ENCODE data around the gene FLT4. TPM values are rescaled to one million over a fixed set of nuclear protein-coding genes. Genes with fewer than 3 reads are reported as not detected.

FLT4 gene
- polyA plus RNA-seq, 2 of the 4 experiments (the other 2 are of a cell fraction): 2.0 to 2.6 TPM

DNA sequence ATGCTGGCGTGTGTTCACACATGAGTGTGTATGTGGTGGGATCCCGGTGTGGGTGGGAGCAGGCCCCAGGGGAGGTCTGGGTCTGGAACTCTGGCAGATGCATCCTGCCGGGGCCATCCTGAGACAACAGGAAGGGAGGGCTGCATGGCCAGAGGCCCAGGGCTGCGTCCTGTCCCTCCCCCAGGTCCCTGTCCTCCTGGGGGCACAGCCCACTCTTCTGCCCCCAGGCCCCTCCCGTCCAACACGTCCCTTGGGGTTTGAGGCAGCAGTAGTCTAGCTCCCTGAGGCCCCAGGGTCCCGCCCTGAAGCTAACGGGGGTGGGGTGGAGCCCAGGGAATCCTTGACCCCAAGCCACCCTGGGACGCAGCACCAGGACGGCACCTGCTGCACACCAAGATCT is 16.6 kb downstream of the FLT4 start:
- ATAC-seq: no peak
- 81% methylated on average over 4 of the region's 10 CpGs for WGBS (ENCODE audit: missing lambda C conversion rate)
- POLR2A ChIA-PET: no interaction called here
- Histone ChIP-seq H3K27ac (no peak overlapping the region), H3K4me3 (no peak overlapping the region), H3K4me1 (no peaks in the 10 kb centered on the region), H3K9me3 (no peaks in the 10 kb centered on the region), H3K4me2 (no peak overlapping the region)
- TF ChIP-seq, protein P1, sequence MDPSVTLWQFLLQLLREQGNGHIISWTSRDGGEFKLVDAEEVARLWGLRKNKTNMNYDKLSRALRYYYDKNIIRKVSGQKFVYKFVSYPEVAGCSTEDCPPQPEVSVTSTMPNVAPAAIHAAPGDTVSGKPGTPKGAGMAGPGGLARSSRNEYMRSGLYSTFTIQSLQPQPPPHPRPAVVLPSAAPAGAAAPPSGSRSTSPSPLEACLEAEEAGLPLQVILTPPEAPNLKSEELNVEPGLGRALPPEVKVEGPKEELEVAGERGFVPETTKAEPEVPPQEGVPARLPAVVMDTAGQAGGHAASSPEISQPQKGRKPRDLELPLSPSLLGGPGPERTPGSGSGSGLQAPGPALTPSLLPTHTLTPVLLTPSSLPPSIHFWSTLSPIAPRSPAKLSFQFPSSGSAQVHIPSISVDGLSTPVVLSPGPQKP (IDR thresholded peaks at IDR 0.05; ENCODE audit: low read depth, low read length): no peak
- TF ChIP-seq HDAC2 (IDR thresholded peaks at IDR 0.05) (no peak), RCOR1 (IDR thresholded peaks at IDR 0.05; ENCODE audit: low read depth, low read length) (no peak), MYC (IDR thresholded peaks at IDR 0.05; ENCODE audit: borderline replicate concordance, low read length) (no peak), EHF (CRISPR knock-in tag; IDR thresholded peaks at IDR 0.05) (no peak), HOXA7 (CRISPR knock-in tag; IDR thresholded peaks at IDR 0.05) (no peak), FOSB (CRISPR knock-in tag; IDR thresholded peaks at IDR 0.05) (no peak), CHD4 (IDR thresholded peaks at IDR 0.05; ENCODE audit: borderline replicate concordance) (no peak)
- TF ChIP-seq, protein P2, sequence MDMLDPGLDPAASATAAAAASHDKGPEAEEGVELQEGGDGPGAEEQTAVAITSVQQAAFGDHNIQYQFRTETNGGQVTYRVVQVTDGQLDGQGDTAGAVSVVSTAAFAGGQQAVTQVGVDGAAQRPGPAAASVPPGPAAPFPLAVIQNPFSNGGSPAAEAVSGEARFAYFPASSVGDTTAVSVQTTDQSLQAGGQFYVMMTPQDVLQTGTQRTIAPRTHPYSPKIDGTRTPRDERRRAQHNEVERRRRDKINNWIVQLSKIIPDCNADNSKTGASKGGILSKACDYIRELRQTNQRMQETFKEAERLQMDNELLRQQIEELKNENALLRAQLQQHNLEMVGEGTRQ (IDR thresholded peaks at IDR 0.05): no peak
- no peak for FAIRE-seq
- no peak for DNase-seq (ENCODE audit: low read depth in 1 of 2, low spot score in 1 of 2)
- CTCF ChIA-PET: interaction anchor here (1.5 to 3.6 kb wide), 2 partner anchors 14 kb away, joined by 6 to 18 read pairs; no protein-coding TSS in a partner anchor

DNA sequence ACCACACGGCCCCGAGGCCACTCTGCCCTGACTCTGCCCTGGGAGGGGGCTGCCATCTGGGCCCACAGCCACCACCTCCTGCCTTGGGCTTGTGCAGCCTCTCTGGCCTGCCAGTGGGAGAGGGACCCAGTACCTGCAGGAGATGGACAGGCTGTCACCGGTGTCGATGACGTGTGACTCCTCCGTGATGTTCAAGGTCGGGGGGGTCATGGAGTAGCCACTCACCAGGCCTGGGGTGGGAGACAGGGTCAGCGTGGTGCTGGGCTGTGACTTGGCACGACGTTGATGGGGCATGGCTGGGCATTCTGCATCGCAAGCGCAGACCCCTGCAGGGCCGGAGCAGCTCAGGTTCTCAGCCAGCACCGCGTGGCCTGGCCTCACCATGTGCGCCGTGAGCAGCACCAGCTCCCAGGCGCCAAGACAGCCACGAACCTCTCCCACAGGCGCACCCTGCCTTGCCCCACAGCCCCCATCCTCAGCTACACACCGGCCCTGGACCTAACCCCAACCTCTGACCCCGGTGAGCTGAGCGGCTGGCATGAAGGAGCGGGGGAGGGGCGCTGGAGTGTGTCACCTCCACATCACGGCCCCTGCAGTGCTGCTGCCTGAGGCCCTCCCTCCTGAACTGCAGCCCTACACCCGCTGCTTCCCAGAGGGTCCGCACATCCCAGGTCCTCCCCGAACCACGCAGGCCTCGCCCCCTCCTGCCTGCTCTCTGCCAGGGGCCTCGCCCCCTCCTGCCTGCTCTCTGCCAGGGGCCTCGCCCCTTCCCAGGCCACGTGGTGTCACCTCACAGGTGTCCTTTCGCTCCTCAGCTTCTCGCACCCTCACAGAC is 17.6 kb downstream of the FLT4 start:
- FAIRE-seq: no peak
- no peak overlapping the region for H3K27ac ChIP-seq
- no peak overlapping the region for H3K4me3 ChIP-seq
- no peak overlapping the region for H3K4me2 ChIP-seq
- ChIA-PET CTCF (interaction anchor here (0.7 to 3.6 kb wide), 3 partner anchors 10 to 15 kb away, joined by 3 to 18 read pairs (median 6); no protein-coding TSS in a partner anchor), POLR2A (no interaction called here)
- no peak for ATAC-seq
- TF ChIP-seq KDM5A (IDR thresholded peaks at IDR 0.05) (no peak), JUN (IDR thresholded peaks at IDR 0.05) (no peak), KDM1A (IDR thresholded peaks at IDR 0.05; ENCODE audit: low read depth) (no peak), RFX5 (IDR thresholded peaks at IDR 0.05) (no peak), CBX2 (IDR thresholded peaks at IDR 0.05; ENCODE audit: borderline replicate concordance, low read depth) (no peak), ESRRA (IDR thresholded peaks at IDR 0.05; ENCODE audit: borderline replicate concordance, low read length) (no peak), SMC3 (IDR thresholded peaks at IDR 0.05) (no peak), HOXB5 (CRISPR knock-in tag; IDR thresholded peaks at IDR 0.05) (no peak), HDAC2 (IDR thresholded peaks at IDR 0.05) (no peak), NR3C1 (IDR thresholded peaks at IDR 0.05) (no peak), POLR2A (IDR thresholded peaks at IDR 0.05; ENCODE audit: low read length) (no peak), RAD21 (conservative IDR thresholded peaks at IDR 0.05 in 1 of 2, IDR thresholded peaks at IDR 0.05 in 1 of 2) (no peak)
- TF ChIP-seq, protein P3, sequence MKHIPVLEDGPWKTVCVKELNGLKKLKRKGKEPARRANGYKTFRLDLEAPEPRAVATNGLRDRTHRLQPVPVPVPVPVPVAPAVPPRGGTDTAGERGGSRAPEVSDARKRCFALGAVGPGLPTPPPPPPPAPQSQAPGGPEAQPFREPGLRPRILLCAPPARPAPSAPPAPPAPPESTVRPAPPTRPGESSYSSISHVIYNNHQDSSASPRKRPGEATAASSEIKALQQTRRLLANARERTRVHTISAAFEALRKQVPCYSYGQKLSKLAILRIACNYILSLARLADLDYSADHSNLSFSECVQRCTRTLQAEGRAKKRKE (CRISPR knock-in tag; IDR thresholded peaks at IDR 0.05; ENCODE audit: low read depth): no peak
- TF ChIP-seq, protein P4, sequence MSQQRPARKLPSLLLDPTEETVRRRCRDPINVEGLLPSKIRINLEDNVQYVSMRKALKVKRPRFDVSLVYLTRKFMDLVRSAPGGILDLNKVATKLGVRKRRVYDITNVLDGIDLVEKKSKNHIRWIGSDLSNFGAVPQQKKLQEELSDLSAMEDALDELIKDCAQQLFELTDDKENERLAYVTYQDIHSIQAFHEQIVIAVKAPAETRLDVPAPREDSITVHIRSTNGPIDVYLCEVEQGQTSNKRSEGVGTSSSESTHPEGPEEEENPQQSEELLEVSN (IDR thresholded peaks at IDR 0.05; ENCODE audit: borderline replicate concordance, low read depth): no peak
- H3K4me1 ChIP-seq: no peaks in the 10 kb centered on the region
- WGBS (ENCODE audit: missing lambda C conversion rate): 80% methylated on average over 26 of the region's 36 CpGs
- H3K9me3 ChIP-seq: no peaks in the 10 kb centered on the region
- no peak for DNase-seq (ENCODE audit: low read depth in 1 of 2, low spot score in 1 of 2)

All from A549 (cell line).